Natural killer cell treated with Interleukin-12 subunit alpha and Interleukin-12 subunit beta and Interleukin-15 and Interleukin-18, amount 100 ng/mL, for 72 hours (primary cell): Measurements from ENCODE around the gene CNPY2. TPM values are rescaled to one million over a fixed set of nuclear protein-coding genes. Genes with fewer than 3 reads are reported as not detected.
"Not testable (repeated sequence)": the region's sequence is repeated elsewhere in the genome, so short reads cannot be mapped to it uniquely, and the experiment has no call there.

Experiments
- ATAC-seq, 2 donors: fragments of 150-1000 bp; cut with Tn5 transposase in 1 of 2; sonication (Bioruptor Pico), chemical (Tn5 transposase) in 1 of 2; 2 replicates each; pipeline ENCODE4 v1.10.0; 2021
- DNase-seq: peaks from one replicate; pipeline ENCODE4 v3.0.0; 2022; ENCODE audit warnings: low spot score
- H3K27ac Mint-ChIP-seq, 2 donors: 1 replicate in 1 of 2; 2 replicates in 1 of 2; pipeline ENCODE4 v1.8.0; 2022; ENCODE audit warnings: mixed read lengths in 2 of 2, mild to moderate bottlenecking in 1 of 2, moderate library complexity in 1 of 2
- H3K27me3 Mint-ChIP-seq, 2 donors: 1 replicate in 1 of 2; 2 replicates in 1 of 2; pipeline ENCODE4 v1.8.0; 2022; ENCODE audit warnings: mixed read lengths in 2 of 2
- H3K36me3 Mint-ChIP-seq: one replicate; pipeline ENCODE4 v1.8.0; 2022; ENCODE audit warnings: mixed read lengths
- H3K4me1 Mint-ChIP-seq, 2 donors: 1 replicate in 1 of 2; 2 replicates in 1 of 2; pipeline ENCODE4 v1.8.0; 2022; ENCODE audit warnings: low read depth in 2 of 2, mixed read lengths in 2 of 2, mild to moderate bottlenecking in 1 of 2
- H3K4me3 Mint-ChIP-seq: one replicate; pipeline ENCODE4 v1.8.0; 2022; ENCODE audit warnings: mixed read lengths
- H3K9me3 Mint-ChIP-seq: 2 replicates; pipeline ENCODE4 v1.8.0; 2022; ENCODE audit warnings: mixed read lengths
- total RNA-seq, 2 donors: library from RNA; stranded (reverse); gene quantifications; one replicate each; pipeline ENCODE4 v1.2.3, GENCODE V29; 2022

Gene CNPY2
- total RNA-seq, 2 donors from 2014 or later = 132 to 162 TPM

GRCh38 chr12:56298828-56299227 lies 17.0 kb downstream of the CNPY2 start:
- ATAC-seq (no peak), DNase-seq (no peak)
- H3K27ac Mint-ChIP-seq = peak overlapping the region; percentile 87 to 95
- H3K4me1 Mint-ChIP-seq = peaks cover 39 to 49% of the 10 kb centered on the region in 2 donors
- no peaks in the 10 kb centered on the region for H3K9me3 Mint-ChIP-seq
- H3K36me3 Mint-ChIP-seq = no peaks in the 10 kb centered on the region
- H3K27me3 Mint-ChIP-seq = no peaks in the 10 kb centered on the region
- peak overlapping the region; percentile 84 for H3K4me3 Mint-ChIP-seq

- DNase-seq (no peak), ATAC-seq (no peak)
- Mint-ChIP-seq H3K27ac (peak overlapping the region in 1 of 2 donors; percentile 53), H3K9me3 (no peaks in the 10 kb centered on the region), H3K4me3 (peak overlapping the region; percentile 84), H3K36me3 (no peaks in the 10 kb centered on the region), H3K27me3 (no peaks in the 10 kb centered on the region), H3K4me1 (peaks cover 41 to 49% of the 10 kb centered on the region in 2 donors)
These were observed 18.4 kb downstream of the CNPY2 start for GRCh38 chr12:56297400-56297799.

GRCh38 chr12:56296295-56296694 lies 19.5 kb downstream of the CNPY2 start:
- peak overlapping the region in 1 of 2 donors; percentile 53 for H3K27ac Mint-ChIP-seq
- H3K4me3 Mint-ChIP-seq = no peak overlapping the region
- H3K4me1 Mint-ChIP-seq = peaks cover 36 to 44% of the 10 kb centered on the region in 2 donors
- H3K9me3 Mint-ChIP-seq = no peaks in the 10 kb centered on the region
- no peaks in the 10 kb centered on the region for H3K36me3 Mint-ChIP-seq
- DNase-seq (no peak), ATAC-seq (no peak)
- no peaks in the 10 kb centered on the region for H3K27me3 Mint-ChIP-seq

- ATAC-seq (no peak), DNase-seq (no peak)
- Mint-ChIP-seq H3K4me3 (no peak overlapping the region), H3K27ac (no peak overlapping the region), H3K27me3 (no peaks in the 10 kb centered on the region), H3K9me3 (no peaks in the 10 kb centered on the region), H3K36me3 (no peaks in the 10 kb centered on the region), H3K4me1 (peaks cover 23 to 30% of the 10 kb centered on the region in 2 donors)
These were observed 22.0 kb downstream of the CNPY2 start for GRCh38 chr12:56293795-56294194.

DNA sequence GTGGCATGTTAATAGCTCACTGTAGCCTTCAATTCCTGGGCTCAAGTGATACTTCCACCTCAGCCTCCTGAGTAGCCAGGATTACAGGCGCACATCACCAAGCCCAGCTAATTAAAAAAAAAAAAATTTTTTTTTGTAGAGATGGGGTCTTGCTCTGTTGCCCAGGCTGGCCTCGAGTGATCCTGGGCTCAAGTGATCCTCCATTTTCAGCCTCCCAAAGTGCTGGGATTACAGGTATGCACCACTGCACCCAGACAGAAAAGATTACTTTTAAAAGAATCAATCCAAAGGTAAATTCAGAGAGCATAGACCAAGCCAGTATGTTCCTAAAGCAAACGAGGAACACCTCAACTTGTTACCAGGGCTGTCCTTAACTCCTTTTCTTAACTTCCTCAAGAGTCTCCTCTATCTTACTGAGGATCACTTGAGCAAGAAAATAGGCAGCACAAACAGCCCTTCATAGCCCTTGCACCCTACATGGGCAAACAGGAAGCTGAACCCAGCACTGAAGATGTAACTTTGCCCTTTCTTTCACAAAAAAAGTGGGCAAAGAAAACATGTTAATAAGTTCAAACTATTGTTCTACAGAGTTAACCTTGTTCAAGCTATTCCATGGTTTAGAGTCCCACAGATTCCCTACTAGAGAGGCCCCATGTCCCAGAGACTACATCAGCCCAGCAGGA lies 26.9 kb downstream of the CNPY2 start:
- no peaks in the 10 kb centered on the region for H3K27me3 Mint-ChIP-seq
- ATAC-seq = no peak
- no peak overlapping the region for H3K4me3 Mint-ChIP-seq
- no peak overlapping the region for H3K27ac Mint-ChIP-seq
- peaks cover 12 to 13% of the 10 kb centered on the region in 2 donors for H3K4me1 Mint-ChIP-seq
- DNase-seq = no peak
- H3K9me3 Mint-ChIP-seq = no peaks in the 10 kb centered on the region
- peaks cover 14% of the 10 kb centered on the region for H3K36me3 Mint-ChIP-seq

- Mint-ChIP-seq H3K36me3 (peaks cover 25% of the 10 kb centered on the region), H3K27me3 (no peaks in the 10 kb centered on the region), H3K4me1 (peaks cover 7% of the 10 kb centered on the region in 2 donors), H3K4me3 (no peak overlapping the region), H3K27ac (peak overlapping the region in 1 of 2 donors; percentile 22), H3K9me3 (no peaks in the 10 kb centered on the region)
- ATAC-seq = no peak
- DNase-seq = no peak
These were observed 29.6 kb downstream of the CNPY2 start for GRCh38 chr12:56286044-56286830.

- not testable (repeated sequence) for DNase-seq, H3K27me3 Mint-ChIP-seq, ATAC-seq, H3K27ac Mint-ChIP-seq, H3K4me3 Mint-ChIP-seq, H3K9me3 Mint-ChIP-seq, H3K4me1 Mint-ChIP-seq
- H3K36me3 Mint-ChIP-seq = peaks cover 32% of the 10 kb centered on the region
These were observed 31.5 kb downstream of the CNPY2 start for GRCh38 chr12:56284263-56284662.

GRCh38 chr12:56282579-56282978 lies 33.2 kb downstream of the CNPY2 start:
- DNase-seq = no peak

GRCh38 chr12:56282030-56282429 lies 33.8 kb downstream of the CNPY2 start:
- Mint-ChIP-seq H3K27ac (no peak overlapping the region), H3K4me1 (peaks cover 6 to 7% of the 10 kb centered on the region in 2 donors), H3K9me3 (no peaks in the 10 kb centered on the region), H3K4me3 (no peak overlapping the region), H3K36me3 (peaks cover 32% of the 10 kb centered on the region), H3K27me3 (no peaks in the 10 kb centered on the region)
- ATAC-seq (no peak), DNase-seq (no peak)

More at GRCh38 chr12:56282579-56282978, 33.2 kb downstream of the CNPY2 start:
- no peaks in the 10 kb centered on the region for H3K9me3 Mint-ChIP-seq
- no peak overlapping the region for H3K4me3 Mint-ChIP-seq
- peaks cover 6 to 7% of the 10 kb centered on the region in 2 donors for H3K4me1 Mint-ChIP-seq
- peaks cover 32% of the 10 kb centered on the region for H3K36me3 Mint-ChIP-seq
- no peak for ATAC-seq
- no peak overlapping the region for H3K27ac Mint-ChIP-seq
- H3K27me3 Mint-ChIP-seq = no peaks in the 10 kb centered on the region

DNA sequence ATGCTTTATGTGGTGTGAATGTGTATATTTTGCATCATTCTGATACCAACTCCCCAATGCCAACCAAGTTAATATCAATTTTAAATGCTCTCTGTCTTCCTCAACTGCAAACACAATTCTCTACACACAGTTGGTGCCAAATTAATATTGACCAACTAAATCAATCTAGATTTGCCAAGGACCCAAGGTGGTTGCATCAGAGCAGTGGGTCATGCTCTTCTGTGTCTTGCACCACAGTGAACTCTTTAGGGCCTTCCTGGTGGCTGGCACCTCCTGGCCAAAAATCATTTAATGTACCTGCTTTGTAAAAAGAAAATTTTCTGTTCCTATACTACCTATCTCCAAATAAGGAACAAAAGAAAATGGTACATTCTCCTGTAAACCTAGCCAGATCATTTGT lies 34.9 kb downstream of the CNPY2 start:
- peaks cover 0 to 3% of the 10 kb centered on the region in 2 donors for H3K4me1 Mint-ChIP-seq
- peak overlapping the region in 1 of 2 donors; percentile 65 for H3K27ac Mint-ChIP-seq

GRCh38 chr12:56278905-56279304 lies 36.9 kb downstream of the CNPY2 start:
- H3K4me3 Mint-ChIP-seq = no peak overlapping the region
- H3K9me3 Mint-ChIP-seq = no peaks in the 10 kb centered on the region
- H3K4me1 Mint-ChIP-seq = no peaks in the 10 kb centered on the region
- H3K36me3 Mint-ChIP-seq = peaks cover 32% of the 10 kb centered on the region
- ATAC-seq (no peak), DNase-seq (no peak)
- no peaks in the 10 kb centered on the region for H3K27me3 Mint-ChIP-seq
- no peak overlapping the region for H3K27ac Mint-ChIP-seq

More for the DNA sequence above, 34.9 kb downstream of the CNPY2 start:
- ATAC-seq (no peak), DNase-seq (no peak)
- Mint-ChIP-seq H3K36me3 (peaks cover 29% of the 10 kb centered on the region), H3K4me3 (no peak overlapping the region), H3K9me3 (no peaks in the 10 kb centered on the region), H3K27me3 (no peaks in the 10 kb centered on the region)

DNA sequence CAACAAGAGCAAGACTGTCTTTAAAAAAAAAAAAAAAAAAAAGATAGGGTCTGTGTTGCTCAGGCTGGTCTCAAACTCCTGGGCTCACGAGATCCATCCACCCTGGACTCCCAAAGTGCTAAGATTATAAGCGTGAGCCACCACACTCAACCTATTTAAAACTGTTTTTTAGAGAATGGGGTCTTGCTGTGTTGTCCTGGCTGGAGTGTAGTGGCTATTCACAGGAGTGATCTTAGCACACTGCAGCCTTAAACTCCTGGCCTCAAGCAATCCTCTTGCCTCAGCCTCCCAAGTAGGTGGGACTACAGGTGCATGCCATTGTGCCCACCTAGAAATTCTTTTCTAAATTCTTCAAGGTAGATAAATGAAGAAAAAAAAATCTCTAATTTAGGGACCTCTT lies 41.5 kb downstream of the CNPY2 start:
- H3K27ac Mint-ChIP-seq = no peak overlapping the region
- no peaks in the 10 kb centered on the region for H3K4me1 Mint-ChIP-seq
- ATAC-seq (no peak), DNase-seq (no peak)
- H3K36me3 Mint-ChIP-seq = peaks cover 21% of the 10 kb centered on the region
- H3K27me3 Mint-ChIP-seq = no peaks in the 10 kb centered on the region
- H3K9me3 Mint-ChIP-seq = no peaks in the 10 kb centered on the region
- no peak overlapping the region for H3K4me3 Mint-ChIP-seq

GRCh38 chr12:56272468-56272867 lies 43.3 kb downstream of the CNPY2 start:
- H3K4me3 Mint-ChIP-seq, H3K27ac Mint-ChIP-seq, H3K9me3 Mint-ChIP-seq, DNase-seq, H3K27me3 Mint-ChIP-seq, ATAC-seq, H3K4me1 Mint-ChIP-seq: not testable (repeated sequence)
- peaks cover 21% of the 10 kb centered on the region for H3K36me3 Mint-ChIP-seq

DNA sequence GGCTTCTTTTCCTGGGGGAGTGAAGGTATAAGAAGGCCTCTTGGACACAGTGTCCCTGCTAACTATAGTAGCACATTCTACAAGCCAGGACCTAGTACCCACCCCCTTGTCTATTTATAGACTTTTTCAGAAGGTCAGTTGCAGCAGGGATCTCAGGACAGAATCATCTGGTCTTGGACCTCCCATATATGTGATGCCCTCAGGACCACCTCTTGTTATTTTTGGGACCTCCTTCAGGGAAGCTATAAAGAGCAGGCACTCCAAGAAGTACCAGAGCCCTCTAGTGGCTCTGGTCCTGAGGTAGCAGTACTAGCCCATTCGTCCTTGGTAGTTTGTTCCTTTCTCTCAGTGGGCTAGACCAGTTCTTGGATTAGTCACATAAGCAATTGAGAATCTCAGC lies 44.8 kb downstream of the CNPY2 start:
- Mint-ChIP-seq H3K27ac (no peak overlapping the region), H3K4me1 (peaks cover 18 to 19% of the 10 kb centered on the region in 2 donors), H3K9me3 (no peaks in the 10 kb centered on the region), H3K27me3 (no peaks in the 10 kb centered on the region), H3K36me3 (peaks cover 19% of the 10 kb centered on the region), H3K4me3 (no peak overlapping the region)
- ATAC-seq (no peak), DNase-seq (no peak)
